ENCODE results near the gene LCN9.
"Not testable (repeated sequence)": the region's sequence is repeated elsewhere in the genome, so short reads cannot be mapped to it uniquely, and the experiment has no call there.

LCN9 gene, protein sequence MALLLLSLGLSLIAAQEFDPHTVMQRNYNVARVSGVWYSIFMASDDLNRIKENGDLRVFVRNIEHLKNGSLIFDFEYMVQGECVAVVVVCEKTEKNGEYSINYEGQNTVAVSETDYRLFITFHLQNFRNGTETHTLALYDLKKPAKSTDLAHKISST

DNA sequence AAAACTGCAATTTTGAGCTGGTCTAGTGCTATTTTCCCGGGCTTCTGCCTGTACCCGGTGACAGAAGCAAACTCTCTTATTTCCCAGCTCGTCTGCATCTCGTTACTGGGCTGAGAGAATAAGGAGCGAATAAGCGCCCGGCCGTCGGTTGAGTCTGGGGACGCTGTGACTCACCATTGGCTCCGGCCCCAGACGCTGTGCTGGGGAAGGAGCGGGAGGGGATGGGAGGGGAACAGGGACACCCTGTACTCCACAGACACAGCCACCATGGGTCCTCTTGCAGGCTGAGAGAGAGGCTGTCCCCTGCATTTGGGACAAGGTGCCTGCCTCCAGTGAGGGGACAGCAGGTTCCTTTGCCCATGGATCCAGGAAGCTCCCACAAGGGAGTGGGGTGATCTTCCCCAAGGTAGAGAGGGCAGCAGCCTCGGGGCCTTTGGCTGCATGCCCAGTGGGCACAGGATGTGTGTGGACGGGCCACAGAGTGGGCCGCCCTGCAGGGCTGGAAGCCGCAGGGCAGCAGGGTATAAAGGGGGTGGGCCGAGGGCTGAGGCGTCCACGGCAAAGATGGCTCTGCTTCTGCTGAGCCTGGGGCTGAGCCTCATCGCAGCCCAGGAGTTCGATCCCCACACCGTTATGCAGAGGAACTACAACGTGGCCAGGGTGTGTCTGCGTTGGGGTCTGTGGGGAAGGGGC is at the start of gene LCN9:
TSS of gene LCN9 (plus strand) at position 552 of the 693 bp plus-strand sequence. CDS start at position 565, 13 bp downstream.
- DNase-seq: no peak

DNA sequence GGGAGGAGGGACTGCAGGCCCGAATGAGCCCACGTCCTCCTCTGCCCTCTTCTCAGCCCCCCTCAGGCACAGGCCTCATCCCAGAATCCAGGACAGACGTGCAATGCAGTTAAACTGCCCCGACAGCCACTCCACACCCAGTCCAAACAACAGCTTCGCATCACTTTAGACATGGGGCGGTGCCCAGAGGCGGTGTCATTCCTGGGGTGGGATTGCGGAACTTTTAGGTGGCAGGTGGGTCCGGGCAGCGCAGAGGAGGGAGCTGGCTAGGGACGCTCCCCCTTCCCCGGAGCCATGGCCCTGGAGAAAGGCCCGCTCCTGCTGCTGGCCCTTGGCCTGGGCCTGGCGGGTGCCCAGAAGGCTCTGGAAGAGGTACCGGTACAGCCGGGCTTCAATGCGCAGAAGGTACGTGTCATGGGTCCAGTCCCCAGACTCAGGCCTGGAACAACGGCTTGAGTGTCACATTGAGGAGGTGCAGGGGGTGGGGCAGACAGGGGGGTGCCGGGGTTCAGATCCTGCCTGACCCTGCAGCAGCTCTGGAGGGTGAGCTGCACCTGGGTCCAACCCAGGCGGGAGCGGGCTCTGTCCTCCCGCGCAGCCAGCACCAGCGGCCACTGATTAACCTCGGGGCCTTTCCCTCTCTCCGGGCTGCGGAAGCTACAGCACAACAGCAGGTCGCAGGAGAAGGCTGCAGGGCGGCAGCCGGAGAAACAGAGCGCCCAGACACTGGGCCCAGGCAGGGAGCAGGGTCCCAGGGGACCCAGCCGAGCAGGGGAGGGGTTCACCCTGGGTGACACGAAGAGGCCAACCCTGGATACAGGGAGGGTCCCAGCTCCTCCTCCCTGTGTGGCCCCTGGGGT is 48.9 kb upstream of the LCN9 start:
- DNase-seq: no peak

DNA sequence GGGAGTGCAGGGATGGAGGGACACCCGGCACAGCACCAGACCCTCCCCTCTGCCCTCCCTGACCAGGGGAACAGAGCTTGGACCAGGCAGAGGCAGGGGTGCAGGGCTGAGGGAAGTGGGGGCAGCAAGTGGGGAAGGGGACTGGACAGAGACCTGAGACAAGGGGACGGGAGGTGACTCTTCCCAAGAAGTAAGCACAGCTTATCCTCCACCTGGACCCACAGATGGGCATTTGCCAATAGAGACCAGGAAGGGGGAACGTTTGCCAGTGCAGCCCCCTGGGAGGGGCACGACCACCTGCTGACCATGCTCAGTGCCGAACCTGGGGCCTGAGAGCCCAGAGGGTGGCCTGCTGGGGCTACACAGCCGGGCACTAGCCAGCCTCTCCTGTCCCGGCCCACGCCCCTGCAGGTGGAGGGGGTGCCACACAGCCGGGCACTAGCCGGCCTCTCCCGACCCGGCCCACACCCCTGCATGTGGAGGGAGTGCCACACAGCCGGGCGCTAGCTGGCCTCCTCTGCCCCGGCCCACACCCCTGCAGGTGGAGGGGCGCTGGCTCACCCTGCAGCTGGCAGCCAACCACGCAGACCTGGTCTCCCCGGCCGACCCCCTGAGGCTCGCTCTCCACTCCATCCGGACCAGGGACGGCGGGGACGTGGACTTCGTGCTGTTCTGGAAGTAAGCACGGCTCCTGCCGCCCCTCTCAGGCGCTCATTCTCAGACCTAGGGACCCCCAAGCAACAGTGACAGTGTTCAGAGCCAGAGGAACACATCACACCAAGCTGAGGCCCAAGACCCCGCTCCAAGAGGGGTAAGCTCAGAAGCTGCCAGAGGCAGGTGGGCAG is 48.1 kb upstream of the LCN9 start:
- DNase-seq: no peak

DNA sequence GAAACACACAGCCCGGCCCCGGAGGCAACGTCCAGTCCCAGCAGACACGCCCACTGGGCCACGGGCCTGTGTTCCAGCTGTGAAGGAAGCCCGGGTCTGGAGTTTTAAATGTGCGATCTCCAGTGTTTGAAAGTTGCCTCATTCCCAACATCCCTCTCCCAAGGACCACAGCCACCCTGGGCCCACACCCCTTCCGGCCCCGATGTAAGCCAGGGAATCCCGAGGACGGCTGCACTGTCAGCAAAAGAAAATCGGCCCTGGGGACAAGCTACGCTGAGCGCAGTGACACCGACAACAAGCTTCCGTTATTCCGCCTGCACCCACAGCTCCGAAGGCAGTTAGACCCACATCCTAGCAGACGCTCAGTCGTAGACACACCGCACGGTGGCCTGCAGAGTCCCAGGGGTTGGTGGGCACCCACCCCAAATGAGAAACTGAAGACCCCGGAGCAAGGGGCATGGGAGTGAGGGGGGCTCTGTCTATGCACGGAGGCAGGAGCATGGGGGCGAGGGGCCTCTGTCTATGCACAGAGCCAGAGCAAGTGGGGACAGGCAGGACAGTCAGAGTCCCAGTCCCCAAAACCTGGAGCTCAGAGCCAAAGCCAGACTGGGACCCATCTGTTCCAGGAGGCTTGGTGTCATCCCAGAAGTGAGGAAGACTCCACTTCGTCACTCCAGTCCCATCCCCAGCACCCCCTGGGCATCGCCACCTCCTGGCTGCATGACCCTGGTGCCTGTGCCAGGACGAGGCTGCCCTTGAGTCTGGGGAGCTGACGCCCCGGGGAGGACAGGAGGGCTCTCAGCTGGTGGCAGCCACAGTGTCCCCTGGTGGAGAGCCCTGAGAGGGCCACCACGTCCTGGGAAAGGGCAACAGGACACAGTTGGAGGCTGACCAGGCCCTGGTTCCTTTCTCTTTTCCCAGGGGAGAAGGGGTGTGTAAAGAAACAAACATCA is 47.2 kb upstream of the LCN9 start:
- no peak for DNase-seq

GRCh38 chr9:135616619-135617537 is 46.2 kb upstream of the LCN9 start:
- no peak for DNase-seq

DNA sequence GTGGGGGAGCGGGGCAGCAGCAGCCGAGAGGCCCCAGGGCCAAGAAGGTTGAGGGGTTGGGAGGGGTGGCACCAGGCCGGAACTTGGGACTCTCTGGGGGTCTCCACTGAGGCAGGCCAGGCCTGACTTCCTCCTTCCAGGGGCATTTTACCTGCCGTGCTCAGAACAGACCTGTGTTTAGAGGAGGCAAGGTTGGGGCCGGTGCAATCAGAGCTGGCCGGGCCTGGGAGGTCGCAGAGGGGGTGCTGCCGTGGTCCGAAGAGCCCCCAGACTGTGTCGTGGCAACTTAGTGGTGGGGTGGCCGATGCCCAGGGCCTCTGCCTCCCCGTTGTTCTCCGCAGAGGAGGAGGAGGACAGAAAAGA is 45.6 kb upstream of the LCN9 start:
- no peak for DNase-seq

GRCh38 chr9:135617991-135618411 is 45.1 kb upstream of the LCN9 start:
- no peak for DNase-seq

- no peak for DNase-seq
Observed at GRCh38 chr9:135618866-135619598, 44.1 kb upstream of the LCN9 start.

- DNase-seq: no peak
Observed at GRCh38 chr9:135619599-135619886, 43.6 kb upstream of the LCN9 start.

GRCh38 chr9:135620558-135620957 is 42.6 kb upstream of the LCN9 start:
- no peak for DNase-seq

DNA sequence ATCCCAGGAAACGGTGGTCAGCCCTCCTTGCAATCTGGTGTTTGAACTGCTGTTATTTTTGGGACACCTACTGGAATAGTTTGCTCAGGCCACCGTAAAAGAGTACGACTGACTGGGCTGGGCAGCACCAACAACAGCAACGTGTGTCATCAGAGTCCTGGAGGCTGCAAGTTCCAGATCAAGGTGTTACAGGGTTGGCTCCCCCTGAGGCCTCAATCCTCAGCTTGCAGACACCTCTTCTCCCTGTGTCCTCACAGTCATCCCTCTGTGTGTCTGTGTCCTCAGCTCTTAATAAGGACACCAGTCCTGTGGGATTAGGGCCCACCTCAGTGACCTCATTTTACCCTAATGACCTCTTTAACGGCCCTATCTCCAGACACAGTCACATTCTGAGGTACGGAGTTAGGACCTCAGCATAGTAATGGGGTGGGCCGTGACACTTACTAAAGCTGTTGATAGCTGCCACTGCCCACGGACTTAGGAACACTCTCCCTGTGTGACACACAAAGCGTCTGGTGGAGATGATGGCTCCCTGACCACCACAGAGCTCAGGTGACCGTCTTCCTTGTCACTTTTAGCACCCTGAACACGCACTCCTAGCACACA is 40.6 kb upstream of the LCN9 start:
- DNase-seq: no peak

GRCh38 chr9:135624282-135624681 is 38.8 kb upstream of the LCN9 start:
- no peak for DNase-seq

- DNase-seq: no peak
Observed at GRCh38 chr9:135632841-135633240, 30.3 kb upstream of the LCN9 start.

DNA sequence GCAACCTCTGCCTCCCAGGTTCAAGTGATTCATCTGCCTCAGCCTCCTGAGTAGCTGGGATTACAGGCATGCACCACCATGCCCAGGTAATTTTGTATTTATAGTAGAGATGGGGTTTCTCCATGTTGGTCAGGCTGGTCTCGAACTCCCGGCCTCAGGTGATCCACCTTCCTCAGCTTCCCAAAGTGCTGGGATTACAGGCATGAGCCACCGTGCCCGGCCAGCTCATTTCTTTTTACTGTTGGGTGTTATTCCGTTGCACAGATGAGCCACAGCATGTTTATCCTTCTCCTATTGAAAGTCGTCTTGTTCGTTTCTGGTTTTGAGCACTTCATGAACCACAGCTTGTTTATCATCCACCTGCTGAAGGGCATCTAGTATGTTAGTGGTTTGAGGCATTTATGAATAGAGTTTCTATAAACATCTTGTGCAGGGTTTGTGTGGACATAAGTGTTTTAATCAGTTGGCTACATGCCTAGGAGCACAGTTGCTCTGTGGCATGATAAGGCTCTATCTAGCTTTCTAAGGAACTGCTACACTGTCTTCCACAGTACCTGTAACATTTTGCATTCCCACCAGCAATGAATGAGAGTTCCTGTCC is 26.1 kb upstream of the LCN9 start:
- DNase-seq: not testable (repeated sequence)

GRCh38 chr9:135639196-135639595 is 23.9 kb upstream of the LCN9 start, which contains the start of gene GLT6D1:
GLT6D1 (minus strand) TSS chr9:135639540; CDS start chr9:135639187, 353 bp downstream.
- DNase-seq: no peak

- DNase-seq: no peak
Observed at GRCh38 chr9:135641047-135641446, 22.1 kb upstream of the LCN9 start.

DNA sequence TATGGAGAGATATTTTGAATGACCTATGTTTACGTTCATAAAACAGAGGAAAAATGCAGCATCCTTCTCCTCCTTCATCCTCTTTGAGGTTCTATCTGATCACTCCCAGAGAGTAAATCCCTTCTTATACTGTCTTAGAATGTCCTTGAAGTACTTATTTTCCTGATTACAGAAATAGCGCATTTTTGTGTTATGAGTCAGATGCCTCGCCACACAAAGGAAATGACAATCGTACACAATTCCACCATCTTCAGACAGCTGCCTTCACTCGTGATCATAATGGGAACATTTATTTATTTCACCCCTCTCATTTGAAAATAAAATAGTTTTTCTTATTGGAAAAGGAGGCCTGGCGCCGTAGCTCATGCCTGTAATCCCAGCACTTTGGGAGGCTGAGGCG is 21.4 kb upstream of the LCN9 start:
- no peak for DNase-seq

DNA sequence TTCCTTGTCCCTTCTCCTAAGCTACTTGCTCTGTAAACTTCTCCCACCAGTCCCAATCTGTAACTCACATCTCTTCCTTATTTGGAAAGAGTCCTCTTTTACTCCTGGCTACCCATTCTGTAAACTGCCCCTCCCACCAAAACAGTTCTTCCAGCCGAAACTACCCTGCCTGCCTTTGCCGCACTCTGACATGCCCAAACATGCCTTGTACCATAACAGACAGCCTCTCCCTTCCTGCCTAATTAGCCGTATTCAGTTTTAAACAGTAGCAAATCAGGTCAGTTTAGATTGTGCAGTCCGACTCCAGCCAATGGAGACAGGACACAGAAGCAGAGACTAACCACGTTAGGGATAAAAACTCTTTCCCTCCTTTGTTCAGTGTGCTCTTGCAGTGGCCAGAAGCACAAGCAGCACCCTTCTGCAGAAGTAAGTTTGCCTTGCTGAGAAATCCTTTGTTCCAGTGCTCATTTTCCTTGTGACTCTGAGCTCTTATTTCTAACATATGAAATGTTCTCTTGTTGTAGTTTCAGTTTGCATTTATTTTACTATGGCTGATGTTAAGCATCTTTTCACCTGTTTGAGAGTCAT is 18.4 kb upstream of the LCN9 start:
- DNase-seq: no peak

DNA sequence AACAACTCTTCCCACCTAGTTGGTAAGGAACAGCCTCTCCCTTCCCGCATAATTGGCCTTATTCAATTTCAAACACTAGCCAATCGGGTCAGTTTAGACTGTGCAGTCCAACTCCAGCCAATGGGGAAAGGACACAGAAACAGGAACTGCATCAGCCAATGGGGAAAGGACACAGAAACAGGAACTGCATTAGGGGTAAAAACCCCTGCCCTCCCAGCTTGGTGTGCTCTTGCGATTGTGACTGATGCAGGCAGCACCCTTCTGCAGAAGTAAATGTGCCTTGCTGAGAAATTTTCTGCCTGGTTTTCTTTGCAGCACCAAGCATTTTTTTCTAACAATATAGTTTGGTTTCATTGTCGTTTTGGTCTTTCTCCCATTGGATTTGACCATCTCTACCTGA is 15.2 kb upstream of the LCN9 start:
- no peak for DNase-seq
